ENCODE data around the gene DOCK4.

- TF ChIP-seq CTCF (IDR thresholded peaks at IDR 0.05), result no peak
- no peak for TF ChIP-seq POLR2A (IDR thresholded peaks at IDR 0.05)
Measured at GRCh38 chr7:111929264-111929663, 276.9 kb downstream of the DOCK4 start.

All from thyroid gland (tissue), 4 donors.